Endothelial cell (in vitro differentiated cells): ENCODE measurements around the gene ZFP42. TPM values are rescaled to one million over a fixed set of nuclear protein-coding genes. Genes with fewer than 3 reads are reported as not detected.
"Not testable (repeated sequence)": the region's sequence is repeated elsewhere in the genome, so short reads cannot be mapped to it uniquely, and the experiment has no call there.

Experiments
- DNase-seq: peaks from one replicate; pipeline ENCODE4 v3.0.0; 2021; ENCODE audit warnings: low spot score
- H3K27ac Mint-ChIP-seq: one replicate; pipeline ENCODE4 v1.8.0; 2021; ENCODE audit warnings: mixed read lengths, inconsistent platforms; ENCODE audit not compliant: unreplicated experiment
- H3K27me3 Mint-ChIP-seq: one replicate; pipeline ENCODE4 v1.8.0; 2021; ENCODE audit warnings: mild to moderate bottlenecking, moderate library complexity, mixed read lengths, inconsistent platforms; ENCODE audit not compliant: unreplicated experiment
- H3K36me3 Mint-ChIP-seq: one replicate; pipeline ENCODE4 v1.8.0; 2021; ENCODE audit warnings: mild to moderate bottlenecking, low read depth, mixed read lengths, inconsistent platforms; ENCODE audit not compliant: unreplicated experiment
- H3K4me1 Mint-ChIP-seq: one replicate; pipeline ENCODE4 v1.8.0; 2021; ENCODE audit warnings: mild to moderate bottlenecking, mixed read lengths, inconsistent platforms; ENCODE audit not compliant: unreplicated experiment
- H3K4me3 Mint-ChIP-seq: one replicate; pipeline ENCODE4 v1.8.0; 2021; ENCODE audit warnings: mild to moderate bottlenecking, mixed read lengths, inconsistent platforms; ENCODE audit not compliant: unreplicated experiment
- H3K9me3 Mint-ChIP-seq: one replicate; pipeline ENCODE4 v1.8.0; 2021; ENCODE audit warnings: mixed read lengths, inconsistent platforms; ENCODE audit not compliant: unreplicated experiment
- CTCF ChIP-seq: fragments of 200-600 bp; sonication (generic); IDR thresholded peaks from one replicate; pipeline ENCODE4 v1.5.0; 2021; ENCODE audit warnings: antibody characterized with exemption; ENCODE audit not compliant: unreplicated experiment
- total RNA-seq: library from RNA; stranded (reverse); fragmentation: NEBNext Ultra II Directional; extraction: Animal tissue kit (Norgen Biotek cat#: 25700); gene quantifications from one replicate; pipeline ENCODE4 v1.2.1, GENCODE V29; 2021; ENCODE audit not compliant: unreplicated experiment

The ZFP42 gene
- total RNA-seq, 1 donor from 2014 or later = 2.1 TPM

- Mint-ChIP-seq H3K9me3 (no peaks in the 10 kb centered on the region), H3K36me3 (no peaks in the 10 kb centered on the region), H3K27ac (no peak overlapping the region), H3K27me3 (no peaks in the 10 kb centered on the region), H3K4me3 (no peak overlapping the region), H3K4me1 (no peaks in the 10 kb centered on the region)
- TF ChIP-seq CTCF = no peak
- no peak for DNase-seq
These were observed 23.4 kb upstream of the ZFP42 start for GRCh38 chr4:187972135-187972534.

GRCh38 chr4:187983746-187984145, 11.8 kb upstream of the ZFP42 start:
- Mint-ChIP-seq H3K27ac (no peak overlapping the region), H3K4me1 (no peaks in the 10 kb centered on the region), H3K27me3 (no peaks in the 10 kb centered on the region), H3K4me3 (no peak overlapping the region), H3K36me3 (no peaks in the 10 kb centered on the region), H3K9me3 (no peaks in the 10 kb centered on the region)
- no peak for DNase-seq
- no peak for TF ChIP-seq CTCF

- Mint-ChIP-seq H3K4me1 (no peaks in the 10 kb centered on the region), H3K27ac (no peak overlapping the region), H3K27me3 (peaks cover 3% of the 10 kb centered on the region), H3K4me3 (no peak overlapping the region), H3K9me3 (peaks cover 4% of the 10 kb centered on the region), H3K36me3 (peaks cover 4% of the 10 kb centered on the region)
- TF ChIP-seq CTCF = no peak
- DNase-seq = no peak
These were observed 2.6 kb upstream of the ZFP42 start for GRCh38 chr4:187992971-187993370.

- DNase-seq = peak; percentile 34
- Mint-ChIP-seq H3K9me3 (peaks cover 4% of the 10 kb centered on the region), H3K4me1 (no peaks in the 10 kb centered on the region), H3K27ac (no peak overlapping the region), H3K27me3 (peaks cover 3% of the 10 kb centered on the region), H3K4me3 (no peak overlapping the region), H3K36me3 (peaks cover 4% of the 10 kb centered on the region)
- peak; percentile 57 for TF ChIP-seq CTCF
These were observed 1.7 kb upstream of the ZFP42 start for GRCh38 chr4:187993827-187994226.

- H3K4me3 Mint-ChIP-seq = no peak overlapping the region
- no peak for TF ChIP-seq CTCF
- no peak for DNase-seq
- H3K4me1 Mint-ChIP-seq = no peaks in the 10 kb centered on the region
- no peak overlapping the region for H3K27ac Mint-ChIP-seq
- H3K9me3 Mint-ChIP-seq = peaks cover 4% of the 10 kb centered on the region
- H3K27me3 Mint-ChIP-seq = peaks cover 1% of the 10 kb centered on the region
- H3K36me3 Mint-ChIP-seq = peaks cover 4% of the 10 kb centered on the region
These were observed 1.1 kb downstream of the ZFP42 start for GRCh38 chr4:187996502-187997177.

GRCh38 chr4:187997991-187998390, 2.4 kb downstream of the ZFP42 start:
- not testable (repeated sequence) for H3K27me3 Mint-ChIP-seq, DNase-seq, H3K4me1 Mint-ChIP-seq, H3K36me3 Mint-ChIP-seq, H3K27ac Mint-ChIP-seq, H3K4me3 Mint-ChIP-seq, H3K9me3 Mint-ChIP-seq
